Measurements from ENCODE around the gene RAB7A. TPM values are rescaled to one million over a fixed set of nuclear protein-coding genes. Genes with fewer than 3 reads are reported as not detected.

The RAB7A gene
- total and polyA plus RNA-seq, 11 donors, result 143 to 343 (median 253) TPM

DNA sequence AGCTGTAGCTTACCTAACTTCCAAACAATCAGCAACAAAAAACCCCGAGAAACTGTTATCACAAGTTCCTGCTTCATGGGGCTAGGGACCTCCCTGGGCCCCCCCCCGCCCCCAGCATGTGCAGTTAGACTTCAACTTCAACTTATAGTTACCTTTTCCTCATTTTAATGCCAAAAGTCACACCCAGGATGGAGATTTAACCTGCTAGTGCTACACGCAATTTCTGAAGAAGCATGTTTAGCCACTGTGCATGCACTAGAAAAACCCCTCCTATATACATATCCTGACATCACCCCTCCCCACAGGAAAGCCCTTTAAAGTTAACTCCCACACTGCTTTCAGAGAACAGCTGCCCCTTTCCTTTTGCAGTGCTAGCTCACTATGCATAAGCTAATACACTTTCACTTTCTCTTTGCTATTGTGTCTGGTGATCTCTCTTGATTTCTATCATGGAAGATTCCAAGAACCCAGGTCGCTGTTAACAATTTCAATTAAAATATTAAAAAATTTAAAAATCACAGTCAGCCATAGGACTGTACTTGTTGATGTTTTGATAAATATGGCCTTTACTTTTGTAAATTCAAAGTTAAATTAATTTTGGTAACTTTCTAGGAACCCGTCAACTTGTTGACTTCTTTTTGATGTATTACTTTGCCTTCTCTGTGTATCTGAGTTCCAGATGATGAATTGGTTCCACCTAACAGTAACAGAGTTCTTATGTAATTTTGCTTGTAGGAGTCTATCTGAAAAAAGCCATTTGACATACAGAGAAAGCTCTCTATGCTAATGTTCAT, 78.2 kb downstream of the RAB7A start:
- no peak for TF ChIP-seq POLR2A (IDR thresholded peaks at IDR 0.05)
- TF ChIP-seq, protein P1, sequence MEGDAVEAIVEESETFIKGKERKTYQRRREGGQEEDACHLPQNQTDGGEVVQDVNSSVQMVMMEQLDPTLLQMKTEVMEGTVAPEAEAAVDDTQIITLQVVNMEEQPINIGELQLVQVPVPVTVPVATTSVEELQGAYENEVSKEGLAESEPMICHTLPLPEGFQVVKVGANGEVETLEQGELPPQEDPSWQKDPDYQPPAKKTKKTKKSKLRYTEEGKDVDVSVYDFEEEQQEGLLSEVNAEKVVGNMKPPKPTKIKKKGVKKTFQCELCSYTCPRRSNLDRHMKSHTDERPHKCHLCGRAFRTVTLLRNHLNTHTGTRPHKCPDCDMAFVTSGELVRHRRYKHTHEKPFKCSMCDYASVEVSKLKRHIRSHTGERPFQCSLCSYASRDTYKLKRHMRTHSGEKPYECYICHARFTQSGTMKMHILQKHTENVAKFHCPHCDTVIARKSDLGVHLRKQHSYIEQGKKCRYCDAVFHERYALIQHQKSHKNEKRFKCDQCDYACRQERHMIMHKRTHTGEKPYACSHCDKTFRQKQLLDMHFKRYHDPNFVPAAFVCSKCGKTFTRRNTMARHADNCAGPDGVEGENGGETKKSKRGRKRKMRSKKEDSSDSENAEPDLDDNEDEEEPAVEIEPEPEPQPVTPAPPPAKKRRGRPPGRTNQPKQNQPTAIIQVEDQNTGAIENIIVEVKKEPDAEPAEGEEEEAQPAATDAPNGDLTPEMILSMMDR (IDR thresholded peaks at IDR 0.05), result no peak
- Histone ChIP-seq H3K4me1 (peaks cover 0 to 94% (median 72%) of the 10 kb centered on the region in 12 donors), H3K27me3 (no peaks in the 10 kb centered on the region), H3K36me3 (peaks cover 0 to 55% (median 48%) of the 10 kb centered on the region in 9 donors), H3K27ac (peak overlapping the region; percentile 53 to 91 (median 86)), H3K4me3 (peak overlapping the region in 9 of 12 donors; percentile 2 to 49 (median 32)), H3K9me3 (no peaks in the 10 kb centered on the region)
- WGBS, 4 donors, result 35 to 45% (median 39%) methylated on average over 5 of the region's 5 CpGs
- DNase-seq, result no peak
- intact Hi-C loops (cut with DNase I), result loop anchor here in 1 of 10 donors (5.0 kb wide), 2 partner anchors 43 to 77 kb away; partner anchors contain the start of gene RAB7A
- peak in 2 of 4 donors; percentile 26 to 57 for ATAC-seq

DNA sequence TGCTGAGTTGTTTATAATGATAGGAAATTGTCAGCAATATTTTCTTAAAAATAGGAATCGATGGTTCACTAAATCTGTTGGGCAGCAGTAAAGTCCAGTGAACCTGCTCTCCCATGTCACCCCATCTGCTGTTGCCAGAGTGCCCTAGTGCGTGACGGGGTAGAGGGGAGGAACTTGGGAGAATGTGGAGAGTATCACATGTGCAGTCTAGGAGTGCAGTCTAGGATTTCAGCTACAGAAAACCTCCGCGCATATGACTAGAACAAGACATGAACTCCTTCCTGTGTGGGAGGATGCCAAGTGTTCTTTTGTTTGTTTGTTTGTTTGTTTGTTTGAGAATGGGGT, 78.8 kb downstream of the RAB7A start:
- DNase-seq, result no peak
- H3K4me3 ChIP-seq, result peak overlapping the region in 6 of 12 donors; percentile 7 to 49 (median 32)
- TF ChIP-seq, protein P1 (IDR thresholded peaks at IDR 0.05), result no peak
- TF ChIP-seq POLR2A (IDR thresholded peaks at IDR 0.05), result no peak
- 38 to 54% (median 45%) methylated on average over 5 of the region's 5 CpGs for WGBS, 4 donors
- H3K27ac ChIP-seq, result peak overlapping the region; percentile 53 to 91 (median 86)
- peaks cover 0 to 55% (median 43%) of the 10 kb centered on the region in 9 donors for H3K36me3 ChIP-seq
- intact Hi-C loops (cut with DNase I), result loop anchor here in 1 of 10 donors (5.0 kb wide), 2 partner anchors 43 to 77 kb away; partner anchors contain the start of gene RAB7A
- no peaks in the 10 kb centered on the region for H3K27me3 ChIP-seq
- peak in 3 of 4 donors; percentile 33 to 58 (median 40) for ATAC-seq
- peaks cover 0 to 94% (median 76%) of the 10 kb centered on the region in 12 donors for H3K4me1 ChIP-seq
- no peaks in the 10 kb centered on the region for H3K9me3 ChIP-seq

- peaks cover 0 to 56% (median 45%) of the 10 kb centered on the region in 9 donors for H3K36me3 ChIP-seq
- intact Hi-C loops (cut with DNase I), result no loop called here
- peaks cover 0 to 91% (median 73%) of the 10 kb centered on the region in 12 donors for H3K4me1 ChIP-seq
- no peaks in the 10 kb centered on the region for H3K9me3 ChIP-seq
- no peaks in the 10 kb centered on the region for H3K27me3 ChIP-seq
- TF ChIP-seq, protein P1 (IDR thresholded peaks at IDR 0.05), result no peak
- TF ChIP-seq POLR2A (IDR thresholded peaks at IDR 0.05), result no peak
- peak overlapping the region in 10 of 12 donors; percentile 17 to 91 (median 86) for H3K27ac ChIP-seq
- 79 to 85% (median 84%) methylated on average over 4 of the region's 4 CpGs for WGBS, 4 donors
- no peak overlapping the region for H3K4me3 ChIP-seq
- ATAC-seq, result no peak
- no peak for DNase-seq
Observed at GRCh38 chr3:128805772-128806171, 79.8 kb downstream of the RAB7A start.

DNA sequence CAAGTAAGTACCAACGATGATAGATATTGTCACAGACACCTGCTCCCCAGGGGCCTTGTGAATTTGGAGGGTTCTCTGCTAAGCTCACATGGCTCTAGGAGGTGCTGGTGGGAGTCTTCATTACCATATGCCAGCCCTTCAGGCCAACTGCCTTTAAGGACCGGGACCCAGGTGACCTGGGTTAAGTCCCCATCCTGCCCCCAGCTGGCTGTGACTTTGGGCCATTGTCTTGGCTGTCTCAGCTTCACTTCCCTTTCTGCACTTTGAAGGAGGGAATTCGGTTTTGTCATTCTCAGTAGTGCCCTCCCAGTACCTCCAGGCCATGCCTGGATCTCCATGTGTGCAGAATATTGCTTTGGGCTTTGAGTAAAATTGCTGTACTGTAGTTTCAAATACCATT, 80.6 kb downstream of the RAB7A start:
- no peak for TF ChIP-seq POLR2A (IDR thresholded peaks at IDR 0.05)
- TF ChIP-seq, protein P1 (IDR thresholded peaks at IDR 0.05), result no peak
- H3K9me3 ChIP-seq, result no peaks in the 10 kb centered on the region
- no peaks in the 10 kb centered on the region for H3K27me3 ChIP-seq
- intact Hi-C loops (cut with DNase I), result no loop called here
- peaks cover 0 to 87% (median 65%) of the 10 kb centered on the region in 12 donors for H3K4me1 ChIP-seq
- H3K4me3 ChIP-seq, result no peak overlapping the region
- peak overlapping the region in 10 of 12 donors; percentile 44 to 91 (median 86) for H3K27ac ChIP-seq
- peaks cover 0 to 61% (median 50%) of the 10 kb centered on the region in 9 donors for H3K36me3 ChIP-seq
- no peak for ATAC-seq
- no peak for DNase-seq
- 50 to 75% (median 65%) methylated on average over 3 of the region's 3 CpGs for WGBS, 4 donors
